Esophagus muscularis mucosa (tissue), 3 donors: ENCODE data around the gene ZNF580.

Experiments used
- CTCF ChIP-seq, 3 experiments: fragments of 200-600 bp in 2 of 3; fragments of 450-650 bp in 1 of 3; sonication (generic) in 2 of 3; IDR thresholded peaks; one replicate each; pipeline ENCODE4 v1.5.1; 2017 to 2019; ENCODE audit warnings: antibody characterized with exemption in 3 of 3, mild to moderate bottlenecking in 2 of 3, moderate library complexity in 1 of 3
- POLR2A ChIP-seq: fragments of 450-650 bp; IDR thresholded peaks from one replicate; pipeline ENCODE4 v1.6.1; 2017; ENCODE audit warnings: antibody characterized with exemption, moderate library complexity, mild to moderate bottlenecking, low read depth

- TF ChIP-seq CTCF (IDR thresholded peaks at IDR 0.05), result no peak
- no peak for TF ChIP-seq POLR2A
Observed at GRCh38 chr19:55675661-55676354, 35.0 kb downstream of the ZNF580 start.
